ENCODE data around the gene SOX11. TPM values are rescaled to one million over a fixed set of nuclear protein-coding genes. Genes with fewer than 3 reads are reported as not detected.

Gene SOX11
- total and polyA plus RNA-seq, 2 of the 8 experiments (the other 6 are each of a cell fraction or from before 2014, with no cell fraction given) = 9.0 to 55.6 TPM

DNA sequence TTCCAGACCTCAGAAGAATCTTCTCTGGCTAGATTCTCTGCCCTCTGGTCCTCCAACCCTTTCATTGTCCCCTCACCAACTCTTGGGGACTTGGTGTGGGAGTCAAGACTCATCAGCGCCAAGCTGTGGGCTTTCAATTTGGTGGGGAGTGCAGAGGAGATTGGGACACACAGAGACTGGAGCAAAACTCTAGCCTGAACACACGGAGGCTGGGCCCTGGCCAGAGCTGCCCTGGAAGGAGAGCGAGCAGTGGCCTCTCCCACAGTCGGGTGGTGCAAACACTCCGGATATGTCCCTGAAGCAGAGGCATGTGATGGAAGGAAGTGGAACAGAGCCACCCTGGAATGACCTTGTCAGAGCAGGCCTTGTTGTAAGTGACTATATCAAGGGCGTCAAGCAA is 8.7 kb upstream of the SOX11 start:
- H3K23ac ChIP-seq (ENCODE audit: insufficient read length) = no peak overlapping the region
- no peak overlapping the region for H4K91ac ChIP-seq (replicated peaks; ENCODE audit: insufficient read length, low read length)
- ChIA-PET POLR2A (ENCODE audit: partially characterized antibody) (interaction anchor here (0.7 kb wide), 1 partner anchor 319 kb away, joined by 3 read pairs; no protein-coding TSS in a partner anchor), CTCF (ENCODE audit: partially characterized antibody) (no interaction called here)
- no peak overlapping the region for H2BK20ac ChIP-seq (ENCODE audit: low read length)
- no peak overlapping the region for H4K8ac ChIP-seq (ENCODE audit: extremely low read depth, insufficient read depth, low read length)
- H2BK120ac ChIP-seq (replicated peaks; ENCODE audit: low read depth, low read length) = no peak overlapping the region
- no peak overlapping the region for H3K4ac ChIP-seq (replicated peaks; ENCODE audit: insufficient read length, low read depth, low read length)
- H2AK5ac ChIP-seq (ENCODE audit: low read depth, low read length) = no peak overlapping the region
- H3K9ac ChIP-seq (replicated peaks in 1 of 4; ENCODE audit: extremely low read depth in 1 of 4, low read depth in 3 of 4, low read length in 3 of 4) = no peak overlapping the region
- no peaks in the 10 kb centered on the region for H4K20me1 ChIP-seq (replicated peaks in 1 of 2; ENCODE audit: control insufficient read depth in 1 of 2, insufficient read depth in 2 of 2, low read length in 2 of 2)
- H3K79me1 ChIP-seq (ENCODE audit: low read depth, low read length) = no peaks in the 10 kb centered on the region
- no peak overlapping the region for H2BK12ac ChIP-seq (ENCODE audit: low read depth, low read length)
- H3K36me3 ChIP-seq (ENCODE audit: control insufficient read depth in 2 of 4, insufficient read depth in 4 of 4, low read length in 3 of 4) = no peaks in the 10 kb centered on the region
- H3K9me3 ChIP-seq (ENCODE audit: insufficient read depth in 2 of 2, low read depth in 1 of 2, low read length in 1 of 2) = no peaks in the 10 kb centered on the region
- H3K27me3 ChIP-seq (replicated peaks in 1 of 4; ENCODE audit: control insufficient read depth in 3 of 4, extremely low read depth in 1 of 4, insufficient read depth in 3 of 4, low read length in 3 of 4) = no peaks in the 10 kb centered on the region
- WGBS, 2 experiments (ENCODE audit: extremely low coverage in 1 of 2, insufficient coverage in 1 of 2, insufficient read length in 1 of 2, insufficient replicate concordance in 2 of 2, low coverage in 1 of 2, low lambda C conversion rate in 2 of 2, missing lambda C conversion rate in 1 of 2) = 95% methylated on average over 6 of the region's 6 CpGs; no CpG with 5 or more reads in 1 of the 2 experiments
- H3K23me2 ChIP-seq (ENCODE audit: low read depth, low read length) = no peaks in the 10 kb centered on the region
- H4K5ac ChIP-seq (ENCODE audit: insufficient read length, low read depth, low read length) = no peak overlapping the region
- no peak overlapping the region for H3K18ac ChIP-seq (ENCODE audit: extremely low read depth, low read length)
- H3K56ac ChIP-seq (replicated peaks; ENCODE audit: insufficient read length, low read depth, low read length) = no peak overlapping the region
- H3K4me2 ChIP-seq (ENCODE audit: insufficient read depth in 1 of 2, low read depth in 2 of 2, low read length in 2 of 2) = no peak overlapping the region
- H3K14ac ChIP-seq (ENCODE audit: insufficient read length) = no peak overlapping the region
- H3K4me3 ChIP-seq (ENCODE audit: extremely low read depth in 1 of 4, insufficient read depth in 2 of 4, low read depth in 3 of 4, low read length in 4 of 4) = no peak overlapping the region
- H3K27ac ChIP-seq (ENCODE audit: low read depth, low read length) = no peak overlapping the region
- no peaks in the 10 kb centered on the region for H3K4me1 ChIP-seq (replicated peaks in 1 of 4; ENCODE audit: control insufficient read depth in 3 of 4, insufficient read depth in 4 of 4, low read length in 3 of 4)
- DNase-seq (ENCODE audit: low read depth in 1 of 2, low spot score in 2 of 2) = no peak
- H3K79me2 ChIP-seq (ENCODE audit: control insufficient read depth in 1 of 2, insufficient read depth in 2 of 2, low read length in 2 of 2) = no peaks in the 10 kb centered on the region
- H2AFZ ChIP-seq (ENCODE audit: low read length) = no peak overlapping the region
- H2BK5ac ChIP-seq (ENCODE audit: low read depth, low read length) = no peak overlapping the region
- H2BK15ac ChIP-seq (ENCODE audit: low read length) = no peak overlapping the region
- no peak for FAIRE-seq
- no peak for TF ChIP-seq KDM4A (IDR thresholded peaks at IDR 0.05; ENCODE audit: low read depth, low read length, severe bottlenecking)
